Panc1 (cell line): Measurements from ENCODE around the gene DUSP12.

ENCODE experiments used
- CTCF ChIP-seq: fragments of 450-650 bp; IDR thresholded peaks from 2 replicates; pipeline ENCODE4 v1.5.1; 2017; ENCODE audit warnings: mild to moderate bottlenecking
- POLR2AphosphoS5 ChIP-seq: IDR thresholded peaks from 2 replicates; pipeline ENCODE4 v1.6.1; 2012; ENCODE audit warnings: mild to moderate bottlenecking, low read depth, low read length, moderate library complexity

- no peak for TF ChIP-seq CTCF
- TF ChIP-seq POLR2AphosphoS5 = no peak
These were observed 30.8 kb upstream of the DUSP12 start for GRCh38 chr1:161718559-161719324.
